HepG2 (cell line): ENCODE results near the gene CAMK2G. TPM values are rescaled to one million over a fixed set of nuclear protein-coding genes. Genes with fewer than 3 reads are reported as not detected.

Experiments
- AKAP8 ChIP-seq: sonication (generic); formaldehyde crosslinking; IDR thresholded peaks from 2 replicates; pipeline ENCODE4 v1.5.1; 2020; ENCODE audit warnings: mild to moderate bottlenecking, missing genetic modification reagents
- CBFB ChIP-seq: sonication (generic); formaldehyde crosslinking; IDR thresholded peaks from 2 replicates; pipeline ENCODE4 v1.4.0; 2020; ENCODE audit warnings: missing genetic modification reagents
- CBX2 ChIP-seq, 2 experiments: fragments of 200-600 bp in 1 of 2; sonication (generic); formaldehyde crosslinking in 1 of 2; IDR thresholded peaks; 2 replicates each; pipeline versions ENCODE4 v1.7.0 to v1.8.1; 2018 to 2022; ENCODE audit warnings: low read depth in 2 of 2, low read length in 1 of 2, mild to moderate bottlenecking in 1 of 2, missing genetic modification reagents in 1 of 2
- CREM ChIP-seq, 2 experiments: sonication (generic) in 1 of 2; formaldehyde crosslinking in 1 of 2; IDR thresholded peaks; 2 replicates each; pipeline versions ENCODE4 v1.4.0 to v1.6.1; 2016 to 2020; ENCODE audit warnings: antibody characterized with exemption in 1 of 2, mild to moderate bottlenecking in 1 of 2, missing genetic modification reagents in 1 of 2
- FOXA3 ChIP-seq: IDR thresholded peaks from 2 replicates; pipeline ENCODE4 v1.6.1; 2016; ENCODE audit warnings: missing genetic modification reagents, missing compliant biosample characterization
- FOXK2 ChIP-seq: fragments of 450-650 bp; IDR thresholded peaks from 2 replicates; pipeline ENCODE4 v1.6.1; 2016
- FOXO4 ChIP-seq: sonication (generic); formaldehyde crosslinking; conservative IDR thresholded peaks from 2 replicates; pipeline ENCODE4 v1.8.1; 2023; ENCODE audit warnings: missing genetic modification reagents
- JUN ChIP-seq: sonication (generic); formaldehyde crosslinking; IDR thresholded peaks from 2 replicates; pipeline ENCODE4 v1.4.0; 2020; ENCODE audit warnings: mild to moderate bottlenecking, missing genetic modification reagents
- MEIS2 ChIP-seq: sonication (generic); formaldehyde crosslinking; IDR thresholded peaks from 2 replicates; pipeline ENCODE4 v1.9.0; 2021; ENCODE audit warnings: mild to moderate bottlenecking, missing genetic modification reagents
- MTF1 ChIP-seq: sonication (generic); formaldehyde crosslinking; IDR thresholded peaks from 2 replicates; pipeline ENCODE4 v1.5.0; 2020; ENCODE audit warnings: missing genetic modification reagents
- NKX3-1 ChIP-seq: sonication (generic); formaldehyde crosslinking; IDR thresholded peaks from 2 replicates; pipeline ENCODE4 v1.5.0; 2020; ENCODE audit warnings: missing genetic modification reagents
- PHF20 ChIP-seq: sonication (generic); formaldehyde crosslinking; IDR thresholded peaks from 2 replicates; pipeline ENCODE4 v1.5.0; 2020; ENCODE audit warnings: mild to moderate bottlenecking, missing genetic modification reagents
- PTBP1 ChIP-seq: fragments of 200-400 bp; formaldehyde crosslinking; IDR thresholded peaks from 2 replicates; pipeline ENCODE4 v1.6.1; 2018; ENCODE audit warnings: low read length, low read depth; ENCODE audit not compliant: poor library complexity, severe bottlenecking
- RARA ChIP-seq: IDR thresholded peaks from 2 replicates; pipeline ENCODE4 v1.6.1; 2016; ENCODE audit warnings: missing genetic modification reagents, missing compliant biosample characterization
- RBAK ChIP-seq: sonication (generic); formaldehyde crosslinking; IDR thresholded peaks from 2 replicates; pipeline ENCODE4 v1.5.1; 2020; ENCODE audit warnings: mild to moderate bottlenecking, missing genetic modification reagents
- SNAPC5 ChIP-seq: sonication (generic); formaldehyde crosslinking; IDR thresholded peaks from 2 replicates; pipeline ENCODE4 v1.8.1; 2023; ENCODE audit warnings: mild to moderate bottlenecking, missing genetic modification reagents, borderline replicate concordance
- ZBTB39 ChIP-seq: sonication (generic); formaldehyde crosslinking; IDR thresholded peaks from 2 replicates; pipeline ENCODE4 v1.5.0; 2020; ENCODE audit warnings: missing genetic modification reagents
- ZKSCAN1 ChIP-seq: fragments of 150-350 bp; IDR thresholded peaks from 2 replicates; pipeline ENCODE4 v1.6.1; 2014; ENCODE audit warnings: low read length
- ZNF12 ChIP-seq: sonication (generic); formaldehyde crosslinking; IDR thresholded peaks from 2 replicates; pipeline ENCODE4 v1.5.0; 2020; ENCODE audit warnings: missing genetic modification reagents
- ZNF225 ChIP-seq: sonication (generic); formaldehyde crosslinking; IDR thresholded peaks from 2 replicates; pipeline ENCODE4 v1.4.0; 2020; ENCODE audit warnings: mild to moderate bottlenecking, missing genetic modification reagents
- ZNF263 ChIP-seq: sonication (generic); formaldehyde crosslinking; IDR thresholded peaks from 2 replicates; pipeline ENCODE4 v1.4.0; 2020; ENCODE audit warnings: missing genetic modification reagents
- ZNF552 ChIP-seq: sonication (generic); formaldehyde crosslinking; IDR thresholded peaks from 2 replicates; pipeline ENCODE4 v1.9.0; 2022; ENCODE audit warnings: missing genetic modification reagents, mild to moderate bottlenecking, borderline replicate concordance
- ZNF766 ChIP-seq: sonication (generic); formaldehyde crosslinking; IDR thresholded peaks from 2 replicates; pipeline ENCODE4 v1.5.0; 2020; ENCODE audit warnings: missing genetic modification reagents, borderline replicate concordance
- ZSCAN21 ChIP-seq: sonication (generic); formaldehyde crosslinking; IDR thresholded peaks from 2 replicates; pipeline ENCODE4 v1.8.0; 2022; ENCODE audit warnings: mild to moderate bottlenecking, missing genetic modification reagents, moderate library complexity, borderline replicate concordance
- polyA plus RNA-seq, 8 experiments: library from polyadenylated mRNA; depleted of rRNA in 3 of 8; stranded (reverse) in 7 of 8; unstranded in 1 of 8; fragments of >200 nt; fragmentation: Illumina TruSeq in 4 of 8; extraction: Trizol in 4 of 8; gene quantifications; 2 replicates each; pipeline versions ENCODE4 v1.2.1 to v1.2.3, GENCODE V29; 2011 to 2016; ENCODE audit warnings: low read depth in 4 of 8, missing spikeins in 1 of 8, mixed read lengths in 1 of 8; ENCODE audit not compliant: insufficient read depth in 1 of 8
- total RNA-seq, 5 experiments: library from RNA; depleted of rRNA; stranded (reverse); fragments of >200 nt; fragmentation: Illumina TruSeq; extraction: Trizol; gene quantifications; 2 replicates each; pipeline ENCODE4 v1.2.3, GENCODE V29; 2016; ENCODE audit warnings: low read depth in 1 of 5

CAMK2G gene
- total and polyA plus RNA-seq, 2 of the 13 experiments (the other 11 are each of a cell fraction or from before 2014, with no cell fraction given) = 15.9 to 18.8 TPM

GRCh38 chr10:73785211-73785720, 89.1 kb downstream of the CAMK2G start, which contains the start of gene ZSWIM8 (continued):
- TF ChIP-seq AKAP8 (no peak), FOXK2 (peak; percentile 90), ZNF12 (CRISPR knock-in tag) (no peak), MEIS2 (0 out of 2 replicates have a peak, but pooled peaks have one; percentile 35), ZBTB39 (CRISPR knock-in tag) (no peak), FOXA3 (CRISPR knock-in tag) (peak; percentile 79), CBX2 (IDR thresholded peaks at IDR 0.05; ENCODE audit: low read depth, low read length) (no peak), CBX2 (CRISPR knock-in tag; IDR thresholded peaks at IDR 0.05; ENCODE audit: low read depth) (no peak), ZNF225 (CRISPR knock-in tag) (no peak), CREM (IDR thresholded peaks at IDR 0.05) (peak; percentile 92), CREM (CRISPR knock-in tag; IDR thresholded peaks at IDR 0.05) (no peak), PHF20 (CRISPR knock-in tag) (peak; percentile 77), SNAPC5 (CRISPR knock-in tag) (0 out of 2 replicates have a peak, but pooled peaks have one; percentile 48), NKX3-1 (CRISPR knock-in tag) (no peak), PTBP1 (no peak), FOXO4 (0 out of 2 replicates have a peak, but pooled peaks have one; percentile 20), RBAK (no peak), ZSCAN21 (CRISPR knock-in tag) (no peak), ZNF766 (peak; percentile 13; the same call in 1 of the 2 replicates), ZKSCAN1 (no peak), JUN (CRISPR knock-in tag) (no peak), ZNF263 (CRISPR knock-in tag) (no peak), ZNF552 (no peak), CBFB (CRISPR knock-in tag) (no peak), MTF1 (no peak), RARA (CRISPR knock-in tag) (no peak)
